NCI-H2029 treated with DMSO at 0.1 percent for 48 hours (cell line): ENCODE measurements around the gene HSF5.

Experiments used
- DNase-seq: peaks from one replicate; lab custom pipeline; 2025; lab: John Stamatoyannopoulos, UW

The HSF5 gene

GRCh38 chr17:58383892-58384462, 104.2 kb downstream of the HSF5 start:
- DNase-seq, result no peak

DNA sequence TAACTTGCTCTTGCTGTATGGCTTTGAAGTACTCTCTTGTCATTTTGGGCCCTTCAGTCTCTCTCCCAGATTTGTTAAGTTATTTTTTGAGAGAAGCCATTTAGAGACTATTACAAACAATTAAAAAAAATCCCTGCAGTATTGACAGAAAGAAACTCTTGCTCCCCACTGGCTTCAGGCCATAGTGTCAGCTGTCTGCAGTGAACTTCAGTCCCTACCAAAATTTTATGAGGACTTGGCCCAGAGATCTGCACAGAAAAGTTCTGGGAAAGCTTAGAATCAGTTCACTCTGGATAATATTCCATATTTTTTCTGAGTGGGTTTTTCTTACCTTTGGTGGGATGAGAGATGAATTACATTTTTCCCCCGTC, 105.4 kb downstream of the HSF5 start:
- no peak for DNase-seq

DNA sequence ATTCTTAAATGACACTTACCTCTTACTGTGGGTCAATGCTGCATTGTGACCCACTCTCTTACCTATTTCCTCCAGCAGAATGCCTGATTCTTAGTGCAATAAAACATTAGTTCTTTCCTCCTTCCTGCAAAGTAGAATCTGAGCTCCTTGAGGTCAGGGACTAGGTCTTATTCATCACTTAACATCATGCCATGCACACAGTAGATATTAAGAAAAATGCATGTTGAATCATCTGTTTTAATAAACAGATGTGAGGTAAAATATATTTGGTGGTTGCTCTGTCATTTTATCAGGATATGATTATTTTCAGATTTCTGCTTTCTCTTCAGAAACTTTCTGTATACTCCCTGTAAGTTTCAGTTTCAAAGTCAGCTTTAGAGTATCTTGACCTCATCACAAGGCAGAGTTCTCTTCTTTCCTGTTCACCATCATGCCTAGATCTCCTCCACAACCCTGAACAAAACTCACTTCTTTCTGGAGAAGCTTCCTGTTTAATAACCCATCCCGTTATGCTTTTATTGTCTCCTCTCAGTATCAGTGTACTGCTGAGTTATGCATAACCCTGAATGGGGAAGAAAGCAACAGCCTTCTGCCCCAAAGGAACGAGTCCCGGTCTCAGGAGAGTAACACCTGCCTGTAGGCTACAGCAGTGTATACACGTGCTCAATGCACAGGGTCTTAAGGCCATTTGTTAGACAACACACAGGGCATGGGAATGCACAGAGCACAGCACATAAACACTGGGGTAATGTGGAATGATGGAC, 105.9 kb downstream of the HSF5 start:
- no peak for DNase-seq

- DNase-seq, result no peak
These were observed 106.8 kb downstream of the HSF5 start for GRCh38 chr17:58381124-58382035.

DNA sequence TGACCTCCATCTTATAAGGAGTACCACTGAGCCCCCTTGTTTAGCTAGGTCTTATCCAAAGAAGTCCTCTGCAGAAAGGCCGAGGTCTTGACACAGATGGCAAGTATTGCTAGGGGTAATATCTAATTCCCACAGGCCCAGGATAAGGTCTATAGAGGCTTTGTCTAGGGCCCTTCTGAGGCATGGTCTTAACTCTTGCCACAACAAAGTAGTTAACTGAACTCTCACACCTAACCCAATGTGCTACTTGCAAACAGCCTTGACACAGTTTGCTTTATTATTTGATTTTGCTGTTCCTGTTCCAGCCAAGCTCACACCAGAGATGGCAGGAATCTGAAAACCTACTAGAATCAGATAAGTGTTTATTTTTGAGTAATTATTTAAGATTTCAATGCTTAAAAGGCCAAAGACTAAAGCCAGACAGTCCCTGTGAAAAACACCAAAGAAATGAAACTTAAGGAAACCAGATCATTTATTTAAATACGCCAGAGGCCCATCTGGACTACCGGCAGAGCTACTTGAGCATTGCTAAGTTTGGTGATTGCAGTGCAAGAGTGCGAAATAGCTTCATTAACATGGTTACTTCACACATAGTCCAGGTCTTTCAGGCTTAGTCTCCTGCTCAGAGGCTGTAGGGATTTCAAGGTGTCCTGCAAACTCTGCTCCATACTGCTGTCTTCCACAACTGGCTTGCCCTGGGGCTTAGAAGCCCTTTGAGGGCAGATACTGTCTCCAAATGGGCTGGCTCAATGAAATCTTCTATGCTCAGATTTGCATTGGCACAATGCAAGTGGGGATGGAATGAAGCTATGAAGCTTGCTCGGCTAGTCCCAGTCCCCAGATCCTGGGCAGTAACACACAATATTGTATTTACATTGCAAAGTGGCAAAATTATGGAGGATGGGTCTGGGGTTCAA, 107.7 kb downstream of the HSF5 start:
- no peak for DNase-seq

DNA sequence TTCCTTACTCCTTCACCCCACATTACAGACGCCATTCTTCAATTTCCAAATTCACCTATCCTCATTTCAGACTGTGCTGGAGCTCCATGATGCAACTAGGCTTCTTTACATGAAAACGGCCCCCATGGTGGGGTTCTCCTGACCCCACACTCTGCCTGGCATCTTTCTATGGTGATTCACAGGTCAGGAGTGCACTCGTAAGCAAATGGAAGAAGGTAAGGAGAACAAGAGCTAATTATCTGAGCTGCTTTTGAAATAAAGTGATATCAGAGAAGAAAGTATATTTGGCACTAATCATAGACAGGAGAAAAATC, 108.7 kb downstream of the HSF5 start:
- no peak for DNase-seq

DNA sequence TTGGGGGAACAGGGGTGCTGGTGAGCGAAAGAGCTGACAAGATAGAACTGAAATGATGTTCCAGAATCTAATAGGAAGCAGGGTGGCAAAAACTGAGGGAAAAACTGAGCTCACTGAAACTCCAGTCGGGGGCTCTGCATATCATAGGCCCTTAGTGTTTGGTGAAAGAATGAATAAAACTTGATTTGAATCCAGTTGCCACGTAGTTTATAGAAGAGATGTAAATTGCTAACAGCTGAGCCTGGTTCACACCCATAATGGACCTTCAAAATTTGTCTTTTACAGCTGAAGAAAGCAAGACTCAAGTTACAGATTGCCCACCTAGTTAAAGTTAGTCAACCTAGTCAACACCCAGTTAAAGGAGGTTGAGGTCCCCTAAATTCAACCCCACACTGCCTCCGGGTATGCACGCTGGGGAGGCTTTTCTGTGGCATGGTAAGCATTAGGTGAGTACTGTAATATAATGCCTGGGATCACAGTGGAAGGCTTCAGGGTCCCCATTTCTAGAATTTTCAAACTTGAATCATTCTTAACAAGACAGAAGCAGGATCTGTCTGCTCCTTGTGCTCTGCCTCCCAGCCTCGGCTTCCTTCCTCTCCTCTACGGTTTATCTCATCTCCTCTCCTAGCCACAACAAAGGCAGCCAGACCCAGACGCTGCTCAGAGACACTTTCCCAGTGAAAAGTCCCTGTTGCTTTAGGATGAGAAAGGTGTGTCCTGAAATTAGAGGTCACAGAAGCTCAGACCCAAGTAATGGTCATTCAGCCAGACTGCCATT, 109.3 kb downstream of the HSF5 start:
- DNase-seq, result no peak

GRCh38 chr17:58377661-58378060, 110.5 kb downstream of the HSF5 start:
- DNase-seq, result no peak

- DNase-seq, result no peak
These were observed 111.1 kb downstream of the HSF5 start for GRCh38 chr17:58377093-58377601.

DNA sequence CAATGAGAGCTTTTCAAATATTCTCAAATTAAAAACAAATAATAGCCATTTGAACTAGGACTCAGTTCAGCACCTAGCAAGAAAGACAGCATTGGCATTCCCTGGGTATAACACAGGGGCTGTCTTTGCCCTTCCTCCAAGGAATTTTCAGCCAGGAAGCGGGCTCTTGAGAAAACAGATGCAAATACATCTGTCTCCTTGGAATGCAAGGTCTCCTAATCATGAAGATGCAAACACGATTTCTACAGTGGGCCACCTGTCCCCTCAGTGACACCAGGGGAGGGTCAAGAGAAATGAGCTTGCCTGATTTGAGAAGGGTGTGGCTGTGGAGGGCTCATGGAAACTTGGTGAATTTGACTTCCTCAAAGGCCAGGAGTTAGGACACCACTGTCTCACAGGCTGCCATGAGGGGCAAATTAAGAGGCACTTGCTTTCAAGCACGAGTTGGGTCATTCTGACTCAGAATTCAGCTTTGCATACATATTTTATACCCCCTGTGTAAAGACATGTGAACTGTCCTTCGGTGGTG, 111.7 kb downstream of the HSF5 start:
- no peak for DNase-seq

GRCh38 chr17:58375811-58376210, 112.4 kb downstream of the HSF5 start:
- DNase-seq, result no peak

DNA sequence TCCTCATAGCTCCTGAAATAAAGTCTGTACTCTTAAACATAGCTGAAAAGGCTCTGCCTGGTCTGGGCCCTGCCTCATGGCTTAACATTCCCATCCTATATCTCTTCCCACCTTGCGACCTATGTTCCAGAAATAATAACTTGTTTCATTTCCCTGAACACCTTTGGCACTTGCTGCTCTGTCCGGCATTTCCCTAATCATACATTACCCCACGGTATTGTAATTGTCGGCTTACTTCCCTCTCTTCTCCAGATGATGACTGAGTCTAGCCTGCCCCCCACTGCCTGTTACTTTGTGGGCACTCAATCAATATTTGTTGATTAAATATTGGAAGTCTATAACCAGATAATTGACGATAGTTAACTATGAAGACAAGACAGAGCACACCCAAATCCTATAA, 113.0 kb downstream of the HSF5 start:
- no peak for DNase-seq

DNA sequence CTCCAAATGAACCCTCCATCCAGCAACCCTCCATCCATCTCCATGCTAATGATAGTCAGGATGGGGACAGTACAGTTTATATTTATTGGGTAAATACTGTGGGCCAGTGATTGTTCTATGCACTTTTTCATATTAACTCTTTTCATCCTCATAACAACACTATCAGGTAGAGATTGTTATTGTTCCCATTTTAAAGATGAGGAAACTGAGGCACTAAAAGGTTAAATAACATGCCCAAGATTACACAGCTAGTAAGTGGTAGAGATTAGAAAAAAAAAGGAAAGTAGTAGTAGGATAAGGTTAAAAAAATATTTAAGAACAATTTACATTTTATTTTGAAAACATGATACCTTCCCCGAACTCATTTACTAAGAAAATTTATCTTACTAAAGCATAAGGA, 114.3 kb downstream of the HSF5 start:
- DNase-seq, result no peak

GRCh38 chr17:58373003-58373402, 115.2 kb downstream of the HSF5 start:
- DNase-seq, result no peak

GRCh38 chr17:58371300-58371950, 116.8 kb downstream of the HSF5 start:
- no peak for DNase-seq

- no peak for DNase-seq
These were observed 117.5 kb downstream of the HSF5 start for GRCh38 chr17:58370716-58371115.

- no peak for DNase-seq
These were observed 117.9 kb downstream of the HSF5 start for GRCh38 chr17:58370309-58370708.
